NAMALWA (cell line): ENCODE results near the gene TENT5C.

Experiments
- DNase-seq: peaks from one replicate; pipeline ENCODE4 v3.0.0-alpha.2; 2015; ENCODE audit warnings: low spot score

TENT5C gene

DNA sequence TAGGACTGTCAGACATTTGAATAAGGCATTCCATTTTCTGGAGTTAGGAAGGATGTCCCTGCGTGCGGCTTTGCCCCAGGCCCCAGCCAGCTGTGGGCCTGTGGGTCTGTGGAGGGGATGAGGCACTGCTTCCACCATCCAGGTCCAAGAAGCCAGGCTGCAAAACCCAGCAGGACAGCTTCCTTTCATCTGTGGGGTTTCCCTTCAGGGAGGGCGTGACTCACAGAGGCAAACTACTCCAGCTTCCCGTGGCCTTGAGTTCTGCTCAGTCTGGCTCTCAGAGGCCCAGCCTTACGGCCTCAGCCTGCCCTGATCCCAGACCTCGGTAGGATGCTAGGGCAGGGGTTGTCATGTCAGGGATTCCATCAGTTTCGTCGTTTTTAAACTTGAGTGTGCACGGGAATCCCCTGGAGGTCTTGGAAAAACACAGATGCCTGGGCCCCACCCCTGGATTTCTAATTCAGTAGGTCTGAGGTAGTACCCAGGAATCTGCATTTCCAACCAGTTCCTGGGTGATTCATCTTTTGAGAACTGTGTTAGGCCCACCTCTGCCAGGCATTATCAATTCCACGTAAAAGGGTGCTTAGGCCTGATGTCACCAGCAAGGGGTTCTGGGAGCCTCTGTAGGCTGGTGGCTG, 32.3 kb upstream of the TENT5C start:
- DNase-seq: no peak

DNA sequence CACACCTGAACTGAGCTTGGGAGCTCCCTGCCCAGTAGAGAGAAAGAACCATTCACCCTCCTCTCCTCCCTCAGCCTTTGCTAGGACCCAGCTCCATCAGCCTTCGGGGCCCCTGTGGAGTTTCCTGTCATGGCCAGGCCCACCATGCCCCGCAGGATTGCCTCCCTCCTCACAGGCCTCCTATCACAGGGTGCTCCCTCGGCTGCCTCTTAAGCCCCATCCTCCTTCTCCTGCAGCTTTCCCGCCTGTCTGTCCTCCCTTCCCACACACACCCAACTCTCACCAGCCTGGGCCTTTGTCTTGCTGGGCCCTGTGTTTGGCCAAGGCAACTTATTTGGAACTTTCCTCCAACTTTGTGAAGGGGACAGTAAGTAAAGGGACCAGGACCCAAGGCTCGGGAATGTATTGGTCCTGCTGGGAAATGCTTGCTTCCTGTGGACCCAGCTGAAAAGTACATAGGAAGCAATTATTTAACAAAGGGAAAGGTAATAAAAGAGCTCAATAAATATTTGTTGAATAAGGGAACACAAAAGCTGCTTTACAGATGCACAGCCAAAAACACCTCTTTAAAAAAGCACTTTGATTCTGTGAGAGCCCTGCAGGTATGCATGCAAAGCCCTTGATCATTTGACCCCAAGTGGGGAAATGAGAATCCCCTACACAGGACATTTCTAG, 31.6 kb upstream of the TENT5C start:
- no peak for DNase-seq

DNA sequence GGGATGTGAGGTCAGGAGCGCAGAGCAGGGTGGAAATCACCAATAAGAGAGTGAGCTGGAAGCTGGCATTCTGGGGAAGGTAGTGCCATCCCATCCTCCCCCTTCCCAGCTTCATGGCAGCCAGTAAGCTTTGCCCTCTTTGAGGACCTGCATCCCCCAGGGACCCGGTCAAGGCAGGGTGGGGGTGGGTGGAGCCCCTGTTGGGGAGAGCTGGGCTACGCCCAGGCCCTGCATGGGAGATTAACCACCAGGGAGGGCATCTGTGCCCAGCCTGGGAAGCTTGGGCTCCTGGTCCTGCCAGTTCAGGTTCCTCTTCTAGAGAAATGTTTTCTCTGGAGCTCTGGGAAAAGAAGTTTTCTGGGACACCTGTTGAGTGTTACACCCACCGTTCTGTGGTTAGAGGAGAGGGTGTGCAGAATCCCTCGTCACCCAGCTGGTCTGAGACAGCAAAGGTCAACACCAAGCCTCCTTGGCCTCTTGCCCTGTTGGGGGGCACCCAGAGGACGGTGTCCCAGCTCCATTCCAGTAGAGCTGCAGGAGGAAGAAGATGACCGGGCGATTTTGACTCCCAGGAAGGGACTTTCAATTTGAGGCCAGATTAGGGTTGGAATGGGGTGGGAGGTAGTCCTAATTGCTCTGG, 30.1 kb upstream of the TENT5C start:
- no peak for DNase-seq

DNA sequence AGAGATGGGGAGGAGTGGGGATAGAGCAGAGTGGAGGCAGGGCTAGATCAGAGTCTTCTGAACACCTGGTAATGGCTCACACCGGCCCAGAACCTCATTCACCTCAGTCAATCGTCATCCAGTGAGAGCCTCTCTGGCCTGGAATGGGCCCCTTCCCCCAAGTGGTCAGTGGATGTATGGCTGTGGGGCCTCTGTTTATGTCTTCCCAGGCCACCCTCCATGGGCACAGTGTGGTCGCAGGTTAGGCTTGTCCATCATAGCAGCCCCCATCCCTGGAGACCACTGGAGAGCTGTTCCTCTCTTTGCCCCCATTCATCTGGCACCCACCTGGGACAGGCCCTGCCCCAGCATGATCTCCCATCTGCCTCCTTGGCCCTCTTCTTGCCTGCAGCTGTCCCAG, 29.6 kb upstream of the TENT5C start:
- DNase-seq: no peak

DNA sequence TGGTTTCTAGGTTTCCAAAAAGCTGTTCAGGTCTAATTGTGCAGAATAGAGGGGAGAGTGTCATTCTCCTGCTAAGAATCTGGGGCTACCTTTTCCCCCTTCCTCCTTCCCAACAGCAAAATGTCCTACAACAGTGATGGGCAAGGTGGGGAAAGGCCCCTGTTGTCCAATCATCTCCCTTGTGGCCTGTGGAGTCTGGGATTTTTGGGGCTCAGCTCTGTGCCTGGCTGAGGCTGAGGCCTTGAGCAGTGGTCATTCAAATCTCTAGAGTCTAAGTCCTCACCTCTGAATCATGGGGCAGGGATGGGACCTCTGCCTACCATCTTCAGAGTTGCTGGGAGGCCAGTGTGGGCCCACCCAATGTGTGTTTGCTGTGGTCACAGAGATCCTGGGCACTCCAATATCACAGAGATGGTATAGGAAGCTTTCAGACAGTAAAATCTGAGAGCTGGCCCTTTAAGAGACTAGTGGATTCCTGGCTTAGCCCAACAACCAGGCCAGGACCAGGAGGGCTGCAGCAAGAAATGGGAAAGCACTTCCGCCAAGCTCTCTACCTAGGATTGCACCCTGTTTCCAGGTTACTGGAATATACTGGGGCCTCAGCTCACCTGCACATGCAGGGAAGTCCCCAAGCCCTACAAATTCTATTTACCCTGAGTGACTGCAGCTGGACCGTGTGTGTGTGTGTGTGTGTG, 28.5 kb upstream of the TENT5C start:
- no peak for DNase-seq

DNA sequence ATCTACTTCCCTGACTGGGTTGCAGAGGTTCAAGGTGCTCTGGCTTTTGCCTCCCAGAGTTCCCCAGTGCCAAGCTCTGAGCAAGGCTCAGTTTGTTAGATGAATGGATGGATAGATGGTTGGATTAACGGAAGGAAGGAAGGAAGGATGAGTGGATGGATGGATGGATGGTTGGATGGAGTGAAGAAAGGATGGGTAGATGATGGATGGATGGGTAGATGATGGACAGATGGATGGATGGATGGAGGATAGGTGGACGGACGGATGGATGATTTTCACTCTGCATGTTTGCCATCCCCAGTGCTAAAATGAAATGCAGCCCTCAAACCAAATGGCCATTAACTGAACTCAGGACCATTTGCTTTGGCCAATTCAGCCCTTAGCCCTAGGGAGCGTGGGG, 27.4 kb upstream of the TENT5C start:
- DNase-seq: no peak

DNA sequence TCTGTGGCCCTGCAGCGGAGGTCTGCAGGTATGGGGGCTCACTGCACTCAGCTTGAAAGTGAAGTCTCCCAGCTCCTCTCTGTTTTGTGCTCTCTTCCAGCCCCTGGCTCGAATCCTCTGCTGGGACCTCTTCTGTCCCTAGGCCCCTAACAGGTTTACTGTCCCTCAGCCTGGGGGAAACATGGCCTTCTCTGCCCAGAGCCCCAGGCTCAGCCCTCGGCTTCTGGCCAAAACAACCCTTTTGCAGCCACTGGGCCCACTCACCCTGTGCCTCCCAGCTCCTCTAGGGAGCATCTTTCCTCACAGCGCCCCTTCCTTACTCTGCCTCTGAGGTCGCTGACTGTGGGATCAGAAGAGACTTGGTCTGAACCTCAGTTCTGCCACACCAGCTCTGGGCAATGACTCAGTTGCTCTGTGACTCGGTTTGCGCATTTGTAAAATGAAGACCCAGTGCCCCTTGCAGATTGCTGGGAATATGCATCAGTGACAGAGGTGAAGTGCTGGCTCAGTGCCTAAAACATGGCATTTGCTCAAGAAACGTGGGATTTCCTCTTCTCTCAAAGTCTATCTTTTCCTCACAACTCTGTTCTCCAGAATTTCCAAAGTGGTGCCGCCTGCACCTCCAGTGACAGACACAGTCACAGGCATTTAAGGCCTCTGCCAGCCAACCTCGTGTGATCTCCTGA, 26.5 kb upstream of the TENT5C start:
- no peak for DNase-seq

DNA sequence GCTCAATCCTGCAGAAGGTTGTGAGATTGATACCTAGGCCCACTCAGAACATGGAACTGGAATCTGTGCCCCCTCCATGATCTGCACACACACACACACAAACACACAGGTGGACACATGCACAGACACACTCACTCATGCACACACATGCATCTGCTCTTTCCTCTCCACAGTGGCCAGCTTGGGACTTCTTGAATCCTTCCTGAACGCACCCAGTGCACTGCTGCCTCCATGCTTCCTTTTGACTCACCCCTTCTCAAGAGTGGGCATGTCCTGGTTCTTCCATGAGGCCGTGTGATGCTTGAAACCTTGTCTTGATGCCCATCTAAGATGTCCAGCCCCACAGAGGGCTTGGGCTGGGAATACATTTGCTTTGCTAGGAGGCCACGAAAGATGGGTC, 25.4 kb upstream of the TENT5C start:
- DNase-seq: no peak

DNA sequence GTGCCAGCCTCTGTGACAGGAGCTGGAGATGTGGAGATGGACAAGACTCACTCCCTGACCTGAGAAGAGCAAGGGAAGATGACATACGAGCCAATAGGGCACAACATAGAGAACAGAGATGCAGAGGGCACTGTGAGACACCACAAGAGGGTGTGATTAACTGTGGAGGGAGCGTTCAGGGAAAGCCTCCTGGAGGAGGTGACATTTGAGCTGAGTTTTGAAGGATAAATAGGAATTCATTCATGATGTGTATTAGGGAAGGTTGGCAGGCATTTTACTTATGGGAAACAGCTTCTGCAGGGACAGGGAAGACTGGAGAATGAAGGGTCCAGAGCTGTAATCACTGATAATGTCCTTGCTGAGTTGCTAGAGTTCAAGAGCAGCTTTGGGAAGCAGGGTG, 25.0 kb upstream of the TENT5C start:
- DNase-seq: no peak

DNA sequence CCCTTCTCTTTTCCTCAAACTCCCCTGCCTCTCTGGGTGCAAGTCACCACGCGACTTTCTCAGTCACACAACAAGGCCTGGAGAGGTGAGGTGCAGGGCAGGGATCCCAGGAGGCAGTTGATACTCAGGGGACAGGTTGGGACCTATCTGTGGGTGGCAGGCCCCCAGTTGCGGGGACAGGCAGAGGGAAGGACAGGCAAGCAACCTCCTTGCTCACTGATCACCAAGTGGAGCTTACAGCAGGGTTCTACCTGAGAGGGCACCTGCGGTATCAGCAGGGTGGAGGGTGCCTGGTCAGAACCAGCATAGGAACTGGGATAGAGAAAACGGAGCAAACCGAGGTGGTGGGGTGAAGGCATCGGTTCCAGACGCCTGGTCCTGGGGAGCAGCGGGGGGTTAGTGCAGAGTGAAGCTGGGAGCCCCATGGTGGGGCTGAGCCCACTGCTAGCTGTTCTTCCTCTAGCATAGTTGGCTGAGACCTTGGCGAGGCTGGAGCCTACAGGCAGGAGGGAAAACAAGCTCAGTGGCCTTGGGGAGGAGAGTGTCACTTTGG, 24.4 kb upstream of the TENT5C start:
- DNase-seq: no peak

DNA sequence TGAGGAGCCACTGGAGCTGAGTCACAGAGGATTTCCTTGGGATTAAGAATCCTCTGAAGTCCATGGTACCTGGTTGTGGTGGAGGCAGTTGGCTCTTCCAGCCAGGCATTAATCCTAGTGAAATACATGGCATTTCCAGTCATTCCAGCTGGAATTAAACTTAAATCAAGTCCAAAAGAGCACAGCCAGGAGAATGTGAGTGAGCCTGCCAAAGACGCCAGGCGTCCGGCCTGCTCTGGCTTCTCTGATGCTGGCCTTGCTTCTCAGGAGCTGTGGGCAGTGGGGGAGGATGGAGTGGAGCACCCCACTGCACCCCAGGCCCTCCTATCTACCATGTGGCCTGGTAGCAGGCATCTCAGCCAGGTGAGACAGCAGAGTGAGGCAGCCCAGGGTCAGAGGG, 23.4 kb upstream of the TENT5C start:
- DNase-seq: no peak

DNA sequence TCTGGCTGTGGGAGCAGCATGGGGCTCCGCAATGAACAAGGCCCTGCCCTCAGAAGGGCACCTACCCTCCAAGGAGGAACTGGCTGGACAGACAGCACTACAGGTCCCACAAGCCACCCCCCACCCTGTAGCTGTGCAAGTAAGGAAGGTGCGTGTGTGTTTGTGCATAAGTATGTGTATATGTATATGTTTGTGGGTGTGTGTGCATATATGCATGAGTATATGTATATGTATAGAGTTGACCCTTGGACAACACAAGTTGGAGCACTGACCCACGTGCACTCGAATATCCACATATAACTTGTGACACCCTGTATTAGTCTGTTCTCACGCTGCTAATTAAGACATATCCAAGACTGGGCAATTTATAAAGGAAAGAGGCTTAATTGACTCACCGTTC, 22.6 kb upstream of the TENT5C start:
- DNase-seq: no peak

DNA sequence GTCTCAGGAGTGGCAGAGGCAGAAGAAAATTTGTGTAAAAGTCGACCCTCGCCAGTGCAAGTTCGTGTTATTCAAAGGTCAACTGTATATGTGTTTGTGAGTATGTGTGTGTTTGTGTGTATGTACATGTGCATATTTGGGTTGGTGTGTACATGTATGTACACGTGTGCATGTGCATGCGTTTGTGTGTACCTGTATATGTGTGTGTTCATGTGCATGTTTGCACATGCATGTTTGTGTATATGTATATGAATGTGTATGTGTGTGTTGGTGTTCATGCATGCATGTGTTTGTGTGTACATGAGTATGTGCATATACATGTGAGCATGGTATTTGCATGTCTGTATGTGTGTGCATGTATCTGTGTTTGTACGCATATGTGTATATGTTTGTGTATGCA, 21.7 kb upstream of the TENT5C start:
- DNase-seq: no peak

DNA sequence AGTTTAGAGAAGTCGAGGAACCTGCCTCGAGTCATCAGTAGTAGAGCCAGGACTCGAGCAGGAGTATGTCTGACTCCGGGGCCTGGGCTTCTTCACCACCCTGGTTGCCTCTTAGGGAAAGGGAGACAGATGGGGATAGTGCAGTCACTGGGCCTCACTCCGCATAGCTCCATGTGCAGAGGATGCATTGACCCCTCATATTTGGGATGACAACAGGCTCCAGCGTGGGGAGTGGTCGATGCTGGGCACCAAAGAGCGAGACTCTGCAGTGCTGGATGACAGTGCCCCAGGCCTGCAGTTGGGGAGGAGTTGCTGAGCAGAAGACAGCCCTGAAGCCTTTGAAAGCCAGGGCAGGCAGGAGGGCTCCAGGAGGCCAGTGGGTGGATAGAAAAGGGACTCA, 20.8 kb upstream of the TENT5C start:
- no peak for DNase-seq

DNA sequence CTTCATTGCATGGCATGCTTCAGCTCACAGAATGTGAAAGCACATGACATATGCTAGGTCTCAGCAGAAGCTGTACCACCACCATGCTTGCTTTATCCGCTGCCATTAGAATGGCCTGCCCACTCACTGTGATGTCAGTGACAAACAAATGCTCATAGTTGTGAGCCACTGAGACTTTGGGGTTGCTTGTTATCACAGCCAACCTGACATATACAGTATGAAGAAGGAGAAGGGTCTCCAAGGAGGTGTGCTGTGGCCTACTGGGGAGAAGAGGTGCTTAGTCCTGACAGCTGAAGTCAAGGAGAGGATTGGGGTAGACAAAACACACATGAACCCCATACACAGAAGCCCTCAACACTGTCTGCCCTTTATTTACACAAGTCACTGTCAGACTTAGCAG, 19.5 kb upstream of the TENT5C start:
- DNase-seq: no peak

DNA sequence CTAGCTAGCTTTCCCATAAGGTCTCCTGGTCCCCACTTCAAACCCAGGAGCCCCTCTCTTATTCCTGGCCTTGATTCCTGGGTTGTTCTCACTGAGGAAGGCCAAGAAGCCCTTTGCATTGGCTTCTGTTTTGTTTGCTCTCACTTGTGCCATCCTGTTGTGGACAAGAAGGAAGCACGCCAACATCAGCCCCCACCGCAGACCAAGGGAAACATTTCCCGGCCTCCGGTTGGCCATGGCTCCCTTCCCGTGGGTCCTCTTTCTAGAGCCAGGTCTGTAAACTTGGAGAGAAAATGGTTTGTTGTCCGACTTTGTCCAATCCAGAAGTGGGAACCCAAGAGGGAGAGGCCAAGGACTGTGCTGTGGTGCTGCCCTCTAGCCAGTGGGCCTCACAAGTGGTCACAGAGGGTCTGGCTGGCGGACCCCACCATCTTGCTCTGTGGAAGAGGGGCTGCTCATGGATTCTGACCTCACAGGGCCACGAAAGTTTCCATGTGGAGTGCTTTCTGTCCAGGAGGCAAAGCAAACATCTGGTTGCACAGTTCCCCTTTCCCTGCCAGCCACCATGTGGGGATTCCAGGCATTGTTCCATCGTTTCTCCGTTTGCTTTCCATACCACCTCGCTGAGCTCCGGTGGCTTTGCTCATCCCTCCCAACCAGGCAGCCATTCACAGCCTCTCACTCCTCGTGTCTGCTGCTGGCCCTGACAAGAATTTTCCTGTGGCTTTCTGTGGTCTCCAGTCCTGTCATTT, 18.9 kb upstream of the TENT5C start:
- DNase-seq: no peak

DNA sequence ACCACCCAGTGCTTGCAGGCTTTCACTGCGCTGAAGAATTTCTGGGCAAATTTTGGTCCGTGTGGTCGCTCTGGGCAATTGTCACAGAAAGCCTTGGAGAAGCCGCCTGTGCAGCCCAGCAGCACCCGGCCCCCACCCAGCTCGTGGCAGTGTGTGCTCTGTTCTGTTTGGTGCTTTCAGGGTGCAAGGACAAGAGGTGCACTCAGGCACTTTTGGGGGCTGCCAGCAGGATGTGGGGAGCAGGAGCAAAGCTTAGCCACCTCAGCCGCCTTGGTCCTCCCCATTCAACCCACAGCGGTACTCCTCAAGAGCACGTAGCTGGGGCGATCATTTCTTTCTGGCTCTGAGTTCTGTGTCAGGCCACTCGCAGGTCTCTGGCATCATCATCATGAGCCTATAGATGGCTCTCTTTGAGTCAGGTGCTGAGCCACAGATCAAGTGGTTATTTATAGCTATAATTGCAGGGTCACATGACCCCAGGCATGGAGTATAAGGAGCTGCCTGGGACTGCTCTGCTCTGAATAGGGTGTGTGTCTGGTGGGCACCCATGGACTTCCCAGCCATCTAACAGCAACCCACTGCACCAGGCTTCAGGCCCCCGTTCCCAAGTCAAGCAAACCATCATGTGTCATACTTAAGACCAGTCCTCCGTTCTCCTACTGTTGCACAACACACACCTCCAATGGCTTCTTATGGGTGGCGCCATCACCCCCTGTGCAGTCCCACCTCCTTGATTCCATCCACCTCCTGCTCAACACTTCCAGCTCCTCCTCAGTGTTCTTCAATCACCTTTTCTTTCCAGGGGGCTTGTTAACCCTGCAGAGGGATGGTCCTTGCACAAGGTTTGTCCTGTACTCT, 18.1 kb upstream of the TENT5C start:
- no peak for DNase-seq

DNA sequence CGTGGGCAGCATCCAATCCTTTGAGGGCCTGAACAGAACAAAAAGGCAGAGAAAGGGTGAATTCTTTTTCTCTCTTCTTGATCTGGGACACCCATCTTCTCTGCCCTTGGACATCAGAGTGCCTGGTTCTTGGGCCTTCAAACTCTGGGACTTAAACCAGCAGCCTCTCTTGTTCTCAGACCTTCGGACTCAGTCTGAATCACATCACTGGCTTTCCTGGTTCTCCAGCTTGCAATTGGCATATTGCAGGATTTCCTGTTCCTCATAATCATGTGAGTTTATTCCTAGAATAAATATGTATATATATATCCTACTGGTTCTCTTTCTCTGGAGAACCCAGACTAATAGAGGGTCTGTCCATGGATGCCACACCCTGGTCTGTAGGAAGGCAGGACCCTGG, 16.3 kb upstream of the TENT5C start:
- no peak for DNase-seq

DNA sequence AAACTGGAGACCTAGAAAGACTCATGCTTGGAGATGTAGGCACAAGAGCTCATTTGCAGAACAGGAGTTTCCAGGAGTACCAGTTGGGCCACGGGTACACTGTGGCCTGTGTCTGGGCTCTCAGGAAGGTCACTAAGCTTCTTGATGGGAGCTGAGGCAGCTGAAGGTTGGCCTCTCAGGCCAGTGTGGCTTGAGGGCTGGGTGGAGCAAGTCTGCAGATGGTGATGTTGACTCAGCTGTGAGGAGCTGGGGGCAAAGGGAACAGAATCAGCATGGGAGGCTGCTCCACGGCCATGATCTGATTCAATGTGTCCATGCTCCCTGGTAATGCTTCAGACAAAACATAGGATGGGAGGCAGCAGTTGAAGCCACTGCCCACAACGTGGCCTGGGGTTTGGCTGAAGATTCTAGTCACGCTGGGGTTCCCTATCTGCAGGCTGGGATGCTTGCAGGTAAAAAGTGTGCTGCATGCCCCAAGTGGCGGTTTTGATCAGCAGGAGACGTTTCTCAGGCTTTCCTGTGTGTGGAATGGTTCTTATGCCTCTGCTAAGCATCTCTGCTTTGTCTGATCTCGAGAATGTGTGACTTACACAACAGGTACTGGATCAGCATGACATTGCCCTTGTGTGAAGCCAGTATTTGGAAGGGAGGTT, 15.4 kb upstream of the TENT5C start:
- DNase-seq: no peak

DNA sequence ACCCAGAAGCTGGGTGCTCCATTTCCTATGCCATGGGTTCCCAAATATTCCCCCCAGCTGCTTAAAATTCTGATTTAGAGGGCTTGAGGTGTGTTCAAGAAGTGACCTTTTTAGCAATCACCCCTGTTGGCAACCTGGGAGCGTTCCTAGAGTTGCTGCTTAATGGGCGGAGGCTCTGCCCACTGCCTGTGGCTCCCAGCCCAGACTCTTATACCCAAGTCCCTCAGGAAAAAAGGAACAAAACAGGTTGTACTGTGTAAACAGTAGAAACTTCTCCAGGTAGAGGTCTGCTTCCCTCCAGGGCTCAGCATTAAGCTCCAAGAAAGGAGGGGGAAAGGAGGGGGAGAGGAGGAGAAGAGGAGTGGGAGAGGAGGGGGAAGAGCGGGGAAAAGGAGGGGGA, 14.6 kb upstream of the TENT5C start:
- no peak for DNase-seq
